ENCODE measurements around the gene SLC36A4.
"Not testable (repeated sequence)": the region's sequence is repeated elsewhere in the genome, so short reads cannot be mapped to it uniquely, and the experiment has no call there.

Gene SLC36A4

DNA sequence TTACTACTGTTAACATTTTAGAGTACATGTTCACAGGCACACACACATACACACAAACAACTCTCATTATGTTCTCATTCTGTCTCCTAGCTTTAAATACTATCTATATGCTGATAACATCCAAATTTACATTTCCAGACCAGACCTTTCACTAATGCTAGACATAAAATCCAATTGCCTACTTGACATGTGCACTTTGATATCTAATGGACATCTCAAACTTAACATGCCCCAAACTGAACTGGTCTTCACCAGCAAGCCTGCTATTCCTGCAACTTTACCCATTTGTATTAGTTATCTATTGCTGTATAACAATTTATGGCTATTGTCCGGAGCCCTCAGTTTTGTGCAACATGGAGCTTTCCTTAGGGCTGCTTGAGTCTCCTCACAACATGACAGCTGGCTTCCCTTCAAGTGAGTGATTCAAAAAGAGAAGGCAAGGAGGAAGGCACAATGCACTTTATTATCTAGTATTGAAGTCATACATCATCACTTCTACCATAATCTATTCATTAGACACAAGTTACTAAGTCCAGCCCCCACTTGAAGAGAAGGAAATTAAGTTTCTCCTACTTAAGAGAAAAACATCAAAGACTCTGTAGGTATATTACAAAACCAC lies 3.0 kb downstream of the SLC36A4 start:
- no peak for DNase-seq (ENCODE audit: low read depth)

DNA sequence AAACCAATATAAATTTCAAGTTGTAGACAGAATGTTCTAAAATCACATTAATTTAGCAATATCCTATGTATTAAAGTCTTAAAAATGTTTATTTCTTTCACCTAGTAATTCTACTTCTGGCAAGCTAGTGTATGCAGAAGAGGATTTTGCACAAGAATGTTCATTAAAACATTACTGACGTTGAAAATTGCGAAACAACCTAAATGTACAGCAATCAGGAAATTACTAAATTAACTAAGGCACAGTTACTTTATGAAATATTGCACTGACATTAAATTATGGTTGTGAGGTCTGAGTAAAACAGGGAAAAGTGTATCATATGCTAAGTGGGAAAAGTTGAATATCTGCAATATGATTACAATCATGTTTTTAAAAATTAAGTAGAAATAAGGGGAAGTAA lies 4.1 kb downstream of the SLC36A4 start:
- no peak for DNase-seq (ENCODE audit: low read depth)

DNA sequence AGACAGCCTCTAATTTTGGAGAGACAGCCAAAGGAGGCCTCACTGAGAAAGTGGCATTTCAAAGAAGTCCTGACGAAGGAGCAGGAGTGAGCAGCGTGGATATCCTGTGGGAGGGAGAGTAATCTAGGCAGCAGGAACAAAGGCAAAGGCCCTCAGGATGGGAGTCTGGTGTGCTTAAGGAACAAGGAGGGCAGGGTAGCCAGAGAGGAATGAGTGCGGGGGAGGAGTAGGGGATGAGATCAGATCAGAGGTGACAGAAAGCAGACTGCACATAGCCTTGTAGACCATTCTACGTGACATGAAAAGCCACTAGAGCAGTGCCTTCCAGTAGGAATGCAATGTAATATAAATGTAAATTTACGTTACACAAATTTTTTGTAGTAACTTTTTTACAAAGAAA lies 5.6 kb downstream of the SLC36A4 start:
- DNase-seq (ENCODE audit: low read depth), result no peak

DNA sequence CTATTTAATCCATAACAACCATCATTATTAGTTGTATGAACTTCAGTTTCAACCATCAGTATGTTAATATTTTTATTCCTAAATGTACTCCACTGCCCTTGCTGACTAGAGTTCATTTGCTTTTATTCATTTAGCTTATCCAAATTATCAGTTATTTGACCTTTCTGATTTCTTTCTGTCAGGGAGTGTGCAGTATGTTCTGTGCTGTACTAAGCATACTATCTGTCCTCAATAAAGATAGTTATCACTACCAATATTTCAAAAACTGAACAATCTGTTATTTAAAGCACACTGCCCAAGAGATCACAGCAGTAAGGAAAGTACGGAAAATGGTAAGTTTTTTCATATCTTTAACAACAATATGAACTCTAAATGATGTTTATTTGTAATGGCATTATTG lies 8.3 kb downstream of the SLC36A4 start:
- no peak for DNase-seq (ENCODE audit: low read depth)

DNA sequence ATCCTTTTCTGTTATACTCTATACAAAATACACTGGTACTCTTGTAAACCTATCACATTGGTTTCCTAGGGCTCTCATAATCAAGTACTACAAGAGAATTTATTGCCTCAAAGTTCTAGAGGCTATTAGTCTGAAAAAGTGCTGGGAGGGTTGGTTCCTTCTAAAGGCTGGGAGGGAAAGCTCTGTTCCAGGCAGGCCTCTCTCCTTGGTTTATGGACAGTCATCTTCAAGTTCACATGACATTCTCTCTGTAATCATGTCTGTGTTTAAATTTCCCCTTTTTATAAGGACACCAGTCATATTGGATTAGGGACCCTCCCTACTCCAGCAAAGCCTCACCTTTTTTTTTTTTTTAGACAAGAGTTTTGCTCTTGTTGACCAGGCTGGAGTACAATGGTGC lies 9.1 kb downstream of the SLC36A4 start:
- no peak for DNase-seq (ENCODE audit: low read depth)

DNA sequence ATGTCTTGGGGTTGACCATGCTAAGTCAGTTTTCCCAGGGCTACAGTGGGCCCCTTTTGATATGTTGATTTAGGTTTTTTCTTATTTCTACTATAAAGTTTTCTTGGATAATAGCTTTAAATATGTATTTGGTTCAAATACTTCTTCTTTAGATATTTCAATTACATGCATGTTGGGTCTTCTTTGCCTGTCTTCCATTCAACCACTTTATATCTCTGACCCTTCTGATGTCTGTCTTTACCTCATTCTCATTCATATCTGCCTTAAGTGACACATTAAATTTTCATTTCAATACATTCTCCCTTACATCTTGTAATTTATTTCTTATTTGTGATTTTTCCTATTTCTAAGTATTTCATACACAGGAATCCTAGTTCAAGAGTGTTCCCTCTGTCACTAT lies 10.5 kb downstream of the SLC36A4 start:
- no peak for DNase-seq (ENCODE audit: low read depth)

DNA sequence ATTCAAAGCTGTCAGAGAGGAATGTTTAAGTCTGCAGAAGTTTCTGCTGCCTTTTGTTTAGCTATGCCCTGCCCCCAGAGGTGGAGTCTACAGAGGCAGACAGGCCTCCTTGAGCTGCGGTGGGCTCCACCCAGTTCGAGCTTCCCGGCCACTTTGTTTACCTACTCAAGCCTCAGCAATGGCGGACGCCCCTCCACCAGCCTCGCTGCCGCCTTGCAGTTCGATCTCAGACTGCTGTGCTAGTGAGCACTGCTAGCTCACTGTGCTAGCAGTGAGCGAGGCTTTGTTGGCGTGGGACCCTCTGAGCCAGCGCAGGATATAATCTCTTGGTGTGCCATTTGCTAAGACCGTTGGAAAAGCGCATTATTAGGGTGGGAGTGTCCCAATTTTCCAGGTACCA lies 19.9 kb downstream of the SLC36A4 start:
- DNase-seq (ENCODE audit: low read depth), result not testable (repeated sequence)

DNA sequence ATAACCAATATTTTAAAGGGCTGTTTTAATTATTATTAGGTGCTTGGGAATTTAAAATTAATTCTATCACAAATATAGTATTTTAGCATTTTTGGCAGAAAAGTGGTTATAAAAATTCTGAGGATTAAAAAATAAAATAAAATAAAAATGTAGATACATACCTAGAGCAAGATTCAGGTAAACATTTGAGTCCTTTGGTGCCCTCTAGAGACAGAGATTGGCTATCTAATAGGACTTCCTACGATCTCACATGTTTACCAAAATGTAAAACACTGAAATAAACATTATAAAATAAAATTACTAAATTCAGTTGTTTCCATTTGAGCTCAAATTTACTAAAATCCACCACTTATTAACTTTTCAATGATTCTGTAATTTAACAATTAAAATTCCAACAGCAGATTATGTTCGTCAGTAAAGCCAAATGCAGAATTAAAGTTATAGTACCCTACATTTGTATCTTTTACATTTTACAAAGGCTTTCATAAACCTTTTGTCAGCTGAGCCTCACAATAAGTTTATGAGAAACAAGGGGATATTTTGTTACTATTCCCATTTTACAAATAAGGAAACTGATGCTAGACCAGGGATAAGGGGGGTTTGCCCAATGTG lies 27.7 kb downstream of the SLC36A4 start:
- DNase-seq (ENCODE audit: low read depth), result no peak

DNA sequence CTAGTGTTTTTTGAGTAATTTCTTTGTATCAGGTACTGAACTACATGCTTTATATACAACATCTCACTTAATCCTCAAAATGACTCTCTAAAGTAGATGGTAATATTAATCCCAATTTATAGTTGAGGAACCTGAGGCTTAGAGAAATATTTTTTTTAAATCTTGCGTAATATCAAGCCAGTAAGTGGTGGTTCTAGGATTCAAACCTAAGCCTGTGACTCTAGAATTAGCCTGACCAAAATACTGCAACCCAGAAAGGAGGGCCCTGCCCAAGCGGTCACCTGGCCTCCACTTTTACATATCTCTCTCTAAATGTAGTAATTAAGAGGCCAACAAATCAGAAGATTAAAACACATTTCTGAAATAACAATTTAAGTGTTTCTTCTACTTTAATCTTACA lies 28.6 kb downstream of the SLC36A4 start:
- DNase-seq (ENCODE audit: low read depth), result no peak

DNA sequence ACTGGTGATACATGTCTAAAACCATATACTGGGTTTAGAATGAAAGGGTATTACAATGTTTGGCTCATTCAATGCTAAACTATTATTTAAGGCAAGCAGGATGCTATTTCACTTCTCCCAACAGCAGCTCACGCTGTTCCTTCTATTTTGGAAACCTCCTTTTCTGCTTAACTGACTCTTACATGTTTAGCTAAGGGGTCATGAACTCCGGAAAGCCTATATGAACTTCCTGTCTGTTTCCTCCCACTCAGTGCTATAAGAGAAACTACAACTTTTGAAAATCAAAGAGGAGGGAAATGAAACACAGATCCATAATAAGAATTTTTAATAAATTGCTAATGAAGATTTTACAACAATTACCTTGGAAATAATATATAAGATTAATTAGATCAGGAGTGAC lies 30.9 kb downstream of the SLC36A4 start:
- no peak for DNase-seq (ENCODE audit: low read depth)

DNA sequence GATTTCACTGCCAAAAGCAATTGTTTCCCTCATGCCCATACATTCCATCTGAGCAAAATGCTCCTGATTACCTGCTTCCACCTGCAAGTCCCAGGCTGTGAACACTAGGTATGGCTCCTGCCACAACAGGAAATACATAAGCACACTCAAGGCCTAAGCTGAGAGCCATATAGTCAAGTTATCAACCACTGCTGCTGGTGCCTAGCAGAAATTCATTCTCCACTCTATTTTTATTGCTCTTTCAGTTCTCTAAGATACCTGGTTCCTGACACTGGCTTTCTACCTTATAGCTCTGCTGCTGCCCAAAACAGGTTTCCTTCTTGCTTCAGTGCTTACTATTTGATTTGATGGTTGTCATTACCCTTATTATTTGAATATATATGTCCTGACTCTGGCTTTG lies 31.6 kb downstream of the SLC36A4 start:
- no peak for DNase-seq (ENCODE audit: low read depth)

DNA sequence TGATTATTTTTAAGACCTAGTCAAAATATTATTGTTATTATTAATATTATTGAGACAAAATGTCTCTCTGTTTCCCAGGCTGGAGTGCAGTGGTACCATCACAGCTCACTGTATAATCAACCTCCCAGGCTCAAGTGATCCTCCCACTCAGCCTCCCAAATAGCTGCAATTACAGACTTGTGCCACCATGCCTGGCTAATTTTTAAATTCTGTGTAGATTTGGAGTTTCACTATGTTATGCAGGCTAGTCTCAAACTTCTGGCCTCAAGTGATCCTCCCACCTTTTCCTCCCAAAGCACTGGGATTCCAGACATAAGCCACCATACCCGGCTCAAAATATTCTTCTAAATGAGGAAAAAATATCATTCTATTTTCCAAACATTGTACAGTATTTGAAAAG lies 37.0 kb downstream of the SLC36A4 start:
- DNase-seq (ENCODE audit: low read depth), result no peak

DNA sequence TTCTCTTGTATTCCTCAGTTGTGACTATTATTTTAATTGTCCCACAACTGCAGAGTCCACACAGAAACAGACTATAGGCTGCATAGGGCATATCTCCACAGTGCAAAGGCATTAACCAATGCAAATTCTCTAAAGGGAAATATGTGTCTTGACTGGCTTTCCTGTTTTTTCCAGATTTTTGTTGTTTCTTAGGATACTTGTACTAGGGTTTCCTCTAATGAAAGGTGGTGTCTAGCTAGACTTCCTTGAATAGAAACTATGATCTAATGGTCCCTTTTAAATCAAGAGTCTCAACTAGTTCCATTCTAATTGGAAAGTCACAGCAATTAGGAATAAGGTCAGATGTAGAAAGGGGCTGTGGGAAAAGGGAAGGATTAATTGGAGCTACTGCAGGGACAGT lies 37.6 kb downstream of the SLC36A4 start:
- no peak for DNase-seq (ENCODE audit: low read depth)

DNA sequence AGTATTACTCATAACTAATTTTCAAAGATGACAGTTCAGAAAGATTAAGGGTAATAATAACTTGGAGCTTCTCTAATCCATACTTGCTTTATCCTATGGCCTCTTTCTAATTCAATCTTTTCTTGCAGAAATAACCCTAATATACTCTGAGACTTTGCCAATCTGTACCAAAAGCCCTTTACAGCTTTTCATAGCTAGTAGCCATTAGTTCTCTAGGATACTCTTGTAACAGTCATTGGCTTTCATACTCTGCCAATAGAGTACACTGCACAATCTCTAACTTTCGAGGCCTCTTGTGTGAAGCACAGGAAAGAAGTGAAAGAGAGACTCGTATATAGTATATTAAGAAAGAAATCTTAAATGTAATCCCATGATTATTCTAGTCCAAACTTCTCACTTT lies 38.1 kb downstream of the SLC36A4 start:
- no peak for DNase-seq (ENCODE audit: low read depth)

DNA sequence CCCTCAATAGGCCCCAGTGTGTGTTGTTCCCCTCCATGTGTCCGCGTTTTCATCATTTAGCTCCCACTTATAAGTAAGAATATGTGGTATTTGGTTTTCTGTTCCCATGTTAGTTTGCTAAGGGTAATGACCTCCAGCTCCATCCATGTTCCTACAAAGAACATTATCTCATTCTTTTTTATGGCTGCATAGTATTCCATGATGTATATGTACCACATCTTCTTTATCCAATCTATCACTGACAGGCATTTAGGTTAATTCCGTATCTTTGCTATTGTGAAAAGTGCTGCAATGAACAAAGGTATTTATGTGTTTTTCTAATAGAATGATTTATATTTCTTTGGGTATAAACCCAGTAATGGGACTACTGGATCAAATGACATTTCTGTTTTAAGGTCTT lies 42.1 kb downstream of the SLC36A4 start:
- DNase-seq (ENCODE audit: low read depth), result no peak

DNA sequence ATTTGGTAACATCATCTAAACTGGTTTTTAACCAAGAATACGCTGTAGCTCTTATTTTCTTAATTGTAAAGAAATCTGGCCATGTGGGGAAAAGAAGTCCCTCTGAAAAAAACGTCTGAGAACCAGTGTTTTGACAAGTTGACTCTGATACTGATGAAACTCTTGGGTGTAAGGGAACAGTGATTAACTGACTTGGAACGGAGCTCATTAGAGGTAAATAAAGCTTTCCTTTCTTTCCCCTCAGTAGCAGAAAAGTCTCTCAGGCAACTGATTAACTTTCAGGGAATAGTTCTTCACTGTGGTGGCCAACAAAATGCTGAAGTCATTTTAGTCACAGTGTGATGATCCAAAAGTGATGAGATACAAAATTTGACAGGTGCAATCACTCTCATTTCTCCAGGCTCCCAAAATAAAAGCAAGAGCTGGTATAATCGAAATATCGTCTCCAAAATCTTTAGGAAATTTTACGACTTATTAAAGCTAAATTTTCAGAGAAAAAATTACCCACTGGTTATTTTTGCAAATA lies 52.3 kb downstream of the SLC36A4 start:
- no peak for DNase-seq (ENCODE audit: low read depth)

DNA sequence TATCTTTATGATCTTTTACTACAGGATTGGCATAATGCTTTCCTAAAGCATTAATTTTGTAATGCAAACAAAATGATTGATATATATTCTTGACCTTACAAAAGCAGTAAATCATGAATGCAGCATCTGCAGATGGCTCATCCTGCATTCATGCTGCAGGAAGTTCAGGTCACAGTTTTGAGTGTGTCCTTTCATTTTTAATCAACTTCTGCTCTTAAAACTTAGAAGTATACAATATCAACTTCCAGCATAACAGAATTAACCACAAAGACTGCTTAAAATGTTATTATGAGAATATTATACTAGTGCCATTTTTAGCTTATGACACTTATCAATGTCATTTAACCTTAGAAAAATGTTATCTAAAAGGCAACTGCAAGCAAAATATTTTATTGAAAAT lies 54.0 kb downstream of the SLC36A4 start:
- DNase-seq (ENCODE audit: low read depth), result no peak

DNA sequence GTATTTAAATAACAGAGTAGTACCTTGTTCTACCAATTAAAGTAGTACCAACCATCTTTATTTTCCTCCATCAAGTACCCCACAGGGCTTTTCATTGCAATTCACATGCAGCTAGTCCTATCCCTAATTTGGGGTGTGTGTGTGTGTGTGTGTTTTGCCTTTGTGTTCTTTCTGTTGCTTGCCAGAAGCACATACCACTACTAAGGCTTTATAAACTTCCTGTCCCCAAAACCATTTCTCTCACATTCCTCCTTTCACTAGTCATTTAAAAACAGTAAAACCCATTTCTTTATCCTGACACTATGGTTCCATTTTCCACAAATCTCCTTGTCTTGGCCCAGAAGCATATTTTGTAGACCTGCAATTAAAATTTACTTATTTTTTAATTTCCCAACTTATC lies 54.6 kb downstream of the SLC36A4 start:
- DNase-seq (ENCODE audit: low read depth), result no peak

DNA sequence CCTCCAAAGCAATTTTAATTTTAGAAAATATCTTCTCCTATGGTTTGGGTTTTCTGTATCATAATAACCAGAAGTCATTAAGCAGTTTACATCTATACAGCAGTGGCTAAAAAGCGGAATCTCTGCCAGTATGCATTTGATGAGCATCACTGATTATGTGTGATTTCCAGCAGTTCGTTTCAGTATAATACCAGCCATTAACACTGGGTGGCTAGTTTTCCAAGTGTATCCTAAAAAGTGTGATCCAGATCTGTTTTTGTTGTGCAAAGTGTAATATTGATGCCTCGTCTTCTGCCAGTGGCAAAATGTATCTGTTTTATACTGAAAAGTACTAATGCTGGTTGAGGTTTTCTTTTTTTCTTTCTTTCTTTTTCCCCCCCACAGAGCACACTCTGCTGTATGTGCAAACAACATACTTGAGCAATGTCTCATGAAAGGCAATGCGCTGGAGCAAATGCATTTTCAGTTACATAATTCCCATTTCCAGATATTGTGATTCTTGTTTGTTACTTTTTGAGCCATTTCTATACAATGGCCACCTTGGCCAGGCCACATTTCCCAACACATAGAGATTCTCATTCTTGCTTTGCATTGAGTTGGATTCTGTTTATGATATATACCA lies 64.2 kb downstream of the SLC36A4 start:
- DNase-seq (ENCODE audit: low read depth), result no peak

DNA sequence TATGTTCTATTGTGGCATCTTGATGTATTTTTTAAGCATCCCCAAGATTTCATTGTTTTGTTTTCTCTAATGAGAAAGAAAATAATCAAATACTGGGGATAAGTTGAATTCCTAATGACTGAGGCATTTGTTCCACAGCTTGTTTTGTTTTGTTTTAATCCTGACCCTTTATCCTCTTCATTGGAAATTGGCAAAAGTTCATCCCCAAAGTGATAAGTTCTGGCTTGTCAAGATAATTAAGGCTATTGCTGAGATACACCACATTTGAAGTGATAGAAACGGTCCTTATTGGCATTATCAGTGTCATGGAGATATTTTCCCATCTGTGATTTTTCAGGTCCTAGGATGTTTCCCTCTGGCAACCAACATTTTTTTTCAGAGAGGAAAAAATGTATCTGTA lies 65.0 kb downstream of the SLC36A4 start:
- DNase-seq (ENCODE audit: low read depth), result no peak

DNA sequence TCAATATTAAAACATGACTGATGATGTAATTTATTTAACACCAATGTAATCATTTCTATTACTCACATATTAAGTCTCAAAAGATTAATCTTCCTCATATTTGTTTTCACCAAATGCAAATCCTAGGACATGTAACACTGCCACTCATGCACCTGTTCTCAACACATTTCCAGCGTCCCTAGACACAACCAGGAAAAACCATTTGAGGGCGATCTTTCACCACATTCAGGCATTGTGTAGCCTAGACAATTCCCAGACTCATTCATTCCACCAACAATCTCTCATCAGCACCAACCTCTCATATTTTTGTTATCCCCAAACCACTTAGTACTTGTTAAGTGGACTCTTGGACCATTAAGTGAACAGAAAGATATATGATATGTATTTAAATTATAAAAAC lies 66.1 kb downstream of the SLC36A4 start:
- DNase-seq (ENCODE audit: low read depth), result no peak

DNA sequence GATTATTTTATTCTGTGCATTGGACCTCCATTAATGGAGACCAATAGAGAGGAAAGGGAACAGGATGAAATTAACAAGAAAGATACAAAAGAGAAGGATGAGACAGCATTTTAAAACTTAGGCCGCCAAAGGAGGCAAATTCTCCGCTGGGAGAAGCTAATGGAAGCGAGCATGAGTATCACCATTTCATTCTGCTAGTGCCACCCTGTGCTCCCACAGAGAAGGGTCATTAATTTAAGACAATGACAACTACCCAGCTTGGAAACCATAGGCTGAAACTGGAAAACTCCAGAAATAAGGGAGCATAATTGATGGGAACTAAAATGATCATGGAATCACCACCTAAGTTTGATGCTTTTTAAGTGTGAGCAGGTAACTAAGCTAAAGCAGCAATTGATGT lies 69.2 kb downstream of the SLC36A4 start:
- no peak for DNase-seq (ENCODE audit: low read depth)

DNA sequence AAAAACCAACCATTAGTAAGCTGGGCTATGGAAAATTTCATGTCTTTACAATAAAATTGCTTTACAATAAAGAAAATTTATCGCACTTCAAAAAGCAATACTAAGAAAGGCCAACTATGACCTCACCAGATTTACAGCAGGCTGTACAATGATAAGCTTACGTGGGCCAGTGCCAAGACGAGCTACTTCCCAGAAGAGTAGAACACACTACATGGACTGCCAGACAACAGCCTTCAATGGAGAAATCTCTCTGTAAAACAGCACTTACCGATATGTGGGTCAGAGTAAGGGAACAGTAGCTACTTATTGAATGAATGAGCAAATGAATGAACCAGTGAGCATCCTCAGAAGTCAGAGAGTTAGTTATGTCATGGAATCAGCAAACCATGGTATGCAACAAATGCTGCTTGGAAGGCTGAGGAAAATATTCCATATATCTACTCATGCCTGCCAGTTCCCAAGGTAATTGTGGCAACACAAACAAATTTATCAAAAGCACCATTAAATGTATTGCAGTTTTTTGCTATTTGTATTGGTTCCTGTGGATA lies 74.4 kb downstream of the SLC36A4 start:
- DNase-seq (ENCODE audit: low read depth), result no peak
